Fibroblast of lung (primary cell): ENCODE measurements around the gene SHPK. TPM values are rescaled to one million over a fixed set of nuclear protein-coding genes. Genes with fewer than 3 reads are reported as not detected.

Source experiments
- DNase-seq, 2 donors: peaks; one replicate each; pipeline versions ENCODE4 v3.0.0 to v3.0.0-alpha.2; 2010; ENCODE audit warnings: low read depth in 2 of 2
- H2AFZ ChIP-seq: 2 replicates; pipeline ENCODE4 v1.5.1; 2012; ENCODE audit warnings: low read length, control low read depth, inconsistent platforms
- H3K27ac ChIP-seq: 2 replicates; pipeline ENCODE4 v1.5.1; 2011; ENCODE audit warnings: low read length, control low read depth; ENCODE audit not compliant: insufficient read depth
- H3K27me3 ChIP-seq: 2 replicates; pipeline ENCODE4 v1.5.1; 2011; ENCODE audit warnings: mild to moderate bottlenecking, low read length; ENCODE audit not compliant: control insufficient read depth, insufficient read depth
- H3K36me3 ChIP-seq: 2 replicates; pipeline ENCODE4 v1.5.1; 2011; ENCODE audit warnings: low read length; ENCODE audit not compliant: control insufficient read depth, insufficient read depth
- H3K4me1 ChIP-seq: 2 replicates; pipeline ENCODE4 v1.5.1; 2011; ENCODE audit warnings: low read length; ENCODE audit not compliant: control insufficient read depth, insufficient read depth; ENCODE audit errors: extremely low read depth
- H3K4me2 ChIP-seq: 2 replicates; pipeline ENCODE4 v1.5.1; 2011; ENCODE audit warnings: low read length, control low read depth; ENCODE audit not compliant: insufficient read depth; ENCODE audit errors: extremely low read depth
- H3K4me3 ChIP-seq, 4 experiments: fragments of 200-600 bp in 1 of 4; sonication (generic) in 1 of 4; replicated peaks in 1 of 4; 2 replicates each; pipeline ENCODE4 v1.5.1; 2011 to 2016; ENCODE audit warnings: low read length in 4 of 4, low read depth in 3 of 4, mild to moderate bottlenecking in 3 of 4, control low read depth in 2 of 4, inconsistent platforms in 1 of 4, mixed read lengths in 1 of 4; ENCODE audit not compliant: insufficient read depth in 1 of 4; ENCODE audit errors: control extremely low read depth in 1 of 4
- H3K79me2 ChIP-seq: 2 replicates; pipeline ENCODE4 v1.5.1; 2012; ENCODE audit warnings: mild to moderate bottlenecking, low read length, inconsistent platforms; ENCODE audit not compliant: control insufficient read depth, insufficient read depth
- H3K9ac ChIP-seq: 2 replicates; pipeline ENCODE4 v1.5.1; 2011; ENCODE audit warnings: mild to moderate bottlenecking, low read length, control low read depth; ENCODE audit not compliant: insufficient read depth
- H3K9me3 ChIP-seq: 2 replicates; pipeline ENCODE4 v1.5.1; 2012; ENCODE audit warnings: low read depth, low read length; ENCODE audit not compliant: control insufficient read depth, insufficient read depth
- H4K20me1 ChIP-seq: 2 replicates; pipeline ENCODE4 v1.5.1; 2011; ENCODE audit warnings: low read length; ENCODE audit not compliant: control insufficient read depth, insufficient read depth; ENCODE audit errors: extremely low read depth
- EZH2 ChIP-seq: IDR thresholded peaks from 2 replicates; pipeline ENCODE4 v1.5.1; 2012; ENCODE audit warnings: low read length, control low read depth, mild to moderate bottlenecking; ENCODE audit errors: missing control alignments
- polyA plus RNA-seq, 2 donors: library from polyadenylated mRNA; depleted of rRNA in 1 of 2; stranded (reverse) in 1 of 2; unstranded in 1 of 2; fragments of >200 nt; gene quantifications; 2 replicates each; pipeline ENCODE4 v1.2.1, GENCODE V29; 2011 to 2012; ENCODE audit warnings: missing spikeins in 1 of 2
- total RNA-seq: library from RNA; depleted of rRNA; stranded (reverse); fragments of >200 nt; gene quantifications from 2 replicates; pipeline ENCODE4 v1.2.1, GENCODE V29; 2014
- TF ChIP-seq, protein P1 (sequence below), 2 donors: IDR thresholded peaks in 1 of 2; conservative IDR thresholded peaks in 1 of 2; 1 replicate in 1 of 2; 2 replicates in 1 of 2; pipeline ENCODE4 v1.5.1; 2011 to 2012; ENCODE audit warnings: low read length in 2 of 2, control low read depth in 1 of 2, inconsistent platforms in 1 of 2, low read depth in 1 of 2, mild to moderate bottlenecking in 1 of 2

The SHPK gene
- total and polyA plus RNA-seq, 2 donors (not counting 1 experiment from before 2014, with no cell fraction given), result 7.2 to 8.9 TPM

DNA sequence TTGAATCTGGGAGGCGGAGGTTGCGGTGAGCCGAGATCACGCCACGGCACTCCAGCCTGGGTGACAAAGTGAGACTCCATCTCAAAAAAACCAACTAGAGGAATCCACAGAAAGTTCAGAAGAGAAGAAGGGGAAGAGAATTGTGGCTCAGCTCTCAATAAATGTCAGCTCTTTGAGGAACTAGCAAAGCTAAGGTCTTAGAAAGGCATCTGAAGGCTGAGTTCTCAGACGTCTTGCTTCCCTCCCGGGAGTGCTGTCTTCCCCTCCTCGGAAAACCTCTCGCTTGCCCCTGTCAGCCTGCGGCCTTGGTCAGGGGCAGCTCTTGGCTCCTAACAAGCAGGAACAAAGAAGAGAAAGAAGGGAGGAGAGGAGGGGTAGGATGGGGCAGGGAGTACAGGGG, 5.3 kb downstream of the SHPK start:
- no peaks in the 10 kb centered on the region for H3K9me3 ChIP-seq
- no peaks in the 10 kb centered on the region for H3K4me1 ChIP-seq
- no peak for DNase-seq
- no peak overlapping the region for H2AFZ ChIP-seq
- no peaks in the 10 kb centered on the region for H4K20me1 ChIP-seq
- no peak overlapping the region for H3K4me2 ChIP-seq
- H3K36me3 ChIP-seq, result peaks cover 6% of the 10 kb centered on the region
- H3K27ac ChIP-seq, result no peak overlapping the region
- H3K9ac ChIP-seq, result no peak overlapping the region
- no peaks in the 10 kb centered on the region for H3K27me3 ChIP-seq
- peaks cover 1% of the 10 kb centered on the region for H3K79me2 ChIP-seq
- no peak for TF ChIP-seq EZH2
- TF ChIP-seq, protein P1, sequence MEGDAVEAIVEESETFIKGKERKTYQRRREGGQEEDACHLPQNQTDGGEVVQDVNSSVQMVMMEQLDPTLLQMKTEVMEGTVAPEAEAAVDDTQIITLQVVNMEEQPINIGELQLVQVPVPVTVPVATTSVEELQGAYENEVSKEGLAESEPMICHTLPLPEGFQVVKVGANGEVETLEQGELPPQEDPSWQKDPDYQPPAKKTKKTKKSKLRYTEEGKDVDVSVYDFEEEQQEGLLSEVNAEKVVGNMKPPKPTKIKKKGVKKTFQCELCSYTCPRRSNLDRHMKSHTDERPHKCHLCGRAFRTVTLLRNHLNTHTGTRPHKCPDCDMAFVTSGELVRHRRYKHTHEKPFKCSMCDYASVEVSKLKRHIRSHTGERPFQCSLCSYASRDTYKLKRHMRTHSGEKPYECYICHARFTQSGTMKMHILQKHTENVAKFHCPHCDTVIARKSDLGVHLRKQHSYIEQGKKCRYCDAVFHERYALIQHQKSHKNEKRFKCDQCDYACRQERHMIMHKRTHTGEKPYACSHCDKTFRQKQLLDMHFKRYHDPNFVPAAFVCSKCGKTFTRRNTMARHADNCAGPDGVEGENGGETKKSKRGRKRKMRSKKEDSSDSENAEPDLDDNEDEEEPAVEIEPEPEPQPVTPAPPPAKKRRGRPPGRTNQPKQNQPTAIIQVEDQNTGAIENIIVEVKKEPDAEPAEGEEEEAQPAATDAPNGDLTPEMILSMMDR (conservative IDR thresholded peaks at IDR 0.05 in 1 of 2, IDR thresholded peaks at IDR 0.05 in 1 of 2; ENCODE audit: low read depth in 1 of 2, low read length in 2 of 2), result no peak
- no peak overlapping the region for H3K4me3 ChIP-seq

DNA sequence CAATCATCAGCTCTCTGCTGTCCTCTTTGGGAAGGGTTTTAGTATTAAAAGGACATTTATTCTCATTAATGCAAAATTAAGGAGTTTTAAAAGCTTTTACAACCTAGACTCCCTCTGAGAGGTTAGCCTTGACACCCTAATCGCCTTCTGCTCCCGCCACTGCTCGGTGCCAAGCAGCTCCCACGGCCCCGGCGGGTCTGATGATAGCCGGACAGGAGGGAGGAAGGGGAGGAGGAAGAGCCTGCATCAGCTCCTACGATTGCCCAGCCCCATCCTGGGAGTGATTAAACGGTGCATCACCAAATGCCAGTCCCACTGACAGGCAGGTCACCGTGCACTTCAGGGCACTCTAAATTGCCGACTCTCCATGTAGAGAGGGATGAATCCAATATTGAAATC, 8.3 kb downstream of the SHPK start:
- H3K4me1 ChIP-seq, result no peaks in the 10 kb centered on the region
- no peak for DNase-seq
- H3K9me3 ChIP-seq, result no peaks in the 10 kb centered on the region
- no peak for TF ChIP-seq EZH2
- TF ChIP-seq, protein P1 (conservative IDR thresholded peaks at IDR 0.05 in 1 of 2, IDR thresholded peaks at IDR 0.05 in 1 of 2; ENCODE audit: low read depth in 1 of 2, low read length in 2 of 2), result no peak
- H3K9ac ChIP-seq, result no peak overlapping the region
- H3K36me3 ChIP-seq, result peaks cover 14% of the 10 kb centered on the region
- no peak overlapping the region for H2AFZ ChIP-seq
- H3K79me2 ChIP-seq, result no peaks in the 10 kb centered on the region
- no peak overlapping the region for H3K4me3 ChIP-seq
- H4K20me1 ChIP-seq, result no peaks in the 10 kb centered on the region
- no peak overlapping the region for H3K27ac ChIP-seq
- H3K27me3 ChIP-seq, result no peaks in the 10 kb centered on the region
- no peak overlapping the region for H3K4me2 ChIP-seq

DNA sequence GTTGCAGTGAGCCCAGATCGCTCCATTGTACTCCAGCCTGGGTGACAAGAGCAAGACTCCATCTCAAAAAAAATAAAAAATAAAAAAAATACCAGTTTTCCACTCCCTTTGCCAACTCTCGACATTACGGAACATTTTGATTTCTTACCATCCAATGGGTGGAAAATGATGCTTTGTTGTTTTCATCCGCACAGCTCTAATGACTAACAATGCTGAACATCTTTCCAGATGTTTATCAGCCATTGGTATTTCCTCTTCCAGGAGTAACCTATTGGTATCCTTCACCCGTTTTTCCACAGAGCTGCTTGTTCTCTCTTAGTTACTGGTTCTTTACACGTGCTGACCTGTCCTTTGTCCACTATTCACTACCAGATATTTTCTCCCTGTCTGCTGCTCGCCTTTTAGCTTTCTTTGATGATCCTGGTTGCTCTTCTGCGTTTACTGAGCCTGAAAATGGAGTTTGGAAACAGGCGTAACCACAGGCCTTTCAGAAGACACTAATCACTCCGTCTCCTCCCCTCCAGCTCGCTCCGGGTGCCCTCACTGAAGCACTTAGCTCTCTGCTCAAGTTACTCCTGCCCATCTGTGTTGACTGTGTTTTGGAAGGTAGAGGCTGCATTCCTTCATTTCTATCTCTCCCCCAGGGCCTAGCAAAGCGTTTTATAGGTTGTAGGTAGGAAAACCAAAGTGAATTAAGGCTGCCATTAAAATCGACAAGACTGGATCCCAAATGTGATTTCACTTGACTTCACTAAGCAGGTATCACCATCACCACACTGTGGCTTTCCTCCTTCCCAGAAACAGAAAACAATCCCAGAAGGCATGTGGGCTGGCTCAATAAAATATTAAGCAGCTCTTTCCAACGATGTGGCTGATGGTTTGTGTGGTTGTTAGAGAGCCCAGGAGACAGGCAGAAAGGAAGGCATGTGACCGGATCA, 8.9 kb downstream of the SHPK start:
- Histone ChIP-seq H3K36me3 (peaks cover 14% of the 10 kb centered on the region), H3K27ac (no peak overlapping the region), H4K20me1 (no peaks in the 10 kb centered on the region), H3K9me3 (no peaks in the 10 kb centered on the region), H3K79me2 (no peaks in the 10 kb centered on the region), H2AFZ (no peak overlapping the region), H3K4me2 (no peak overlapping the region), H3K4me3 (no peak overlapping the region), H3K27me3 (no peaks in the 10 kb centered on the region), H3K4me1 (no peaks in the 10 kb centered on the region), H3K9ac (no peak overlapping the region)
- TF ChIP-seq, protein P1 (conservative IDR thresholded peaks at IDR 0.05 in 1 of 2, IDR thresholded peaks at IDR 0.05 in 1 of 2; ENCODE audit: low read depth in 1 of 2, low read length in 2 of 2), result no peak
- no peak for TF ChIP-seq EZH2
- no peak for DNase-seq
